SIG-M5 (cell line): ENCODE measurements around the gene TPSAB1.
"Not testable (repeated sequence)": the region's sequence is repeated elsewhere in the genome, so short reads cannot be mapped to it uniquely, and the experiment has no call there.

Source experiments
- DNase-seq: peaks from one replicate; lab custom pipeline; 2025; lab: John Stamatoyannopoulos, UW

The TPSAB1 gene

DNA sequence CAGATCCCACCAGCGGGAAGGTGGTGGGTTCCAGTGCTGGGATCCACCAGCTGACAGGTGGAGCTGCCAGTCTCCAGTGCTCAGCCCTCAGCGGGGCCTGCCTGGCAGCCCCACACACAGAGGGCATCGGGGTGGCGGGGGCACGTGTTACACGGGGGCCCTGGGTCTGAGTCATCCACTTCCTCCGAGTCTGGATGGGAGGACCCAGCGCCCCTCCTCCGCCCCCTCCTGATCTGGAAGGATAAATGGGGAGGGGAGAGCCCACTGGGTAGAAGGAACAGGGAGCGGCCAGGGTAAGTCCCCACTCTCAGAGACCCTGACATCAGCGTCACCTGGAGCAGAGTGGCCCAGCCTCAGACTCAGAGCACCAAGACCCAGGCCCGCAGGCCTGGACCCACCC, at the start of gene TPSAB1:
TSS of gene TPSAB1 (plus strand) at position 270 of the 400 bp plus-strand sequence. CDS start 234 bp downstream, outside the sequence.
- DNase-seq = not testable (repeated sequence)

DNA sequence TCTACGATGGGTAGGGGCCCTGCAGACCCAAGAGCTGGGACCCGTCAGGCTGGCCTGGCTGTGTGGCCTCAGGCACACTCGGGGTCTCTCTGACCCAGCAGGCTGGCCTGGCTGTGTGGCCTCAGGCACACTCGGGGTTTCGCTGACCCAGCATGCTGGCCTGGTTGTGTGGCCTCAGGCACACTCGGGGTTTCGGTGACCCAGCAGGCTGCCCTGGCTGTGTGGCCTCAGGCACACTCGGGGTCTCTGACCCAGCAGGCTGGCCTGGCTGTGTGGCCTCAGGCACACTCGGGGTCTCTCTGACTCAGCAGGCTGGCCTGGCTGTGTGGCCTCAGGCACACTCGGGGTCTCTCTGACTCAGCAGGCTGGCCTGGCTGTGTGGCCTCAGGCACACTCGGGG, 49.7 kb upstream of the TPSAB1 start:
- not testable (repeated sequence) for DNase-seq

DNA sequence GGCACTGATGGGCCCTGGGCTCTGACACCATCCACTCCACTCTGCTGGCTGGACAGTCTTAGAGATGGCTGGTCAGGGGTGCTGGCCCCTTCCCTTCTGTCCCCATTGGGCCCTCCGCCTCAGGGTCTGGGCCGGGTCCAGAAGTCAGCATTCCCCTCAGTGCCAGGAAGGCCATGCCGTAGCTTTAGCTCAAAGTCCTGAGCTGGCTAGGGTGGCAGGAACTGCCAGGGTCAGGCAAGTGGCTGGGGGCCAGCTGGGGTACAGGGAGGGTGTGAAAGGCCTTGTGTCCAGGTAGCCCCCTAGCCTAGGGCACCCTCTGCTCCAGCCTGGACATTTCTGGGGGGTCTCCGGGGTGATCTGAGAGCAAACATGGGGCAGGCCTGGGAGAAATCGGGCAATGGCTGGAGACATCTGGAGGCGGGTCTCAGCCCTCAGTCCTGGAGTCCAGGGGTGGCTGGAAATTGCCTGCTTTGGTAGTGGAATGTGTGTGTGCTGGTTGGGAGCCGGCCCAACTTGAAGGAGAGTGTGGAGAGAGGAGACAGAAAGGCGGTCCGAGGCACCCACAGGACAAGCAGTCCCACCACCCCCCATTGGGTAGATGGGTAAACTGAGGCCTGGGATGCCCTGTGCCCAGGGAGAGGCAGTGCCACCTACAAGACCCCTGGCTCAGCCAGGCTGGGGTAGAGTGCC, 48.0 kb upstream of the TPSAB1 start:
- DNase-seq = no peak

DNA sequence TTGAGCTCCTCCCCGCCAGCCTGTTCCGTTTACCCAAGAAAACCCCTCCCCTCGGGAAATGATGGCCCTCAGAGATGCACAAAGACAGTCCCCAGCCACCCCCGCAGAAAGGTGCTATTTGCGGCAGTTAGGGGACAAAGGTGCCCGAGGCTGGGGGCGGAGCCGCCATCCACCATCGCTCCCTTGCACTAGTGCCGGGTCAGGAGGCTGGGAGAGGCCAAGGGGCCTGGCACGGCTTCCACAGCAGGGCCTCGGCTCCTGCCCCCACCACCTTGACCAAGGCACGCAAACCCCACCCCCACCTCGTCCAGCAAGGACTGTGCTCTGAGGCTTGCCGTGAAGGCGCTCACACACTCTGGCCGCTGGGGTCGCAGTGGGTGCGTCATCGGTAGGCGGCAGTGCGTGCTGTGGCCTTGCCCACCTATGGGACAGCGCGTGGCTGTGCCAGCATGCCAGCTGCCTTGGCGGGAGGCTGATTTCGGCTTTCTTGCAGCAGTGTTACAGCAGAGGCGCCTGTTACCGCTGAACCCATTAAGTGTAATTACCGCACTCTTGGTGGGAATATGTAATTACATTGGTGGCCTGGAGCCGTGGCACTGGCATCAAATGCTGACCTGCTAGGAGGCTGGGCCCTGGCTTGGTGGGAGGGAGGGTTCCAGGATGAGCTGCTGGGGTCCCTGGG, 47.2 kb upstream of the TPSAB1 start:
- DNase-seq = no peak

DNA sequence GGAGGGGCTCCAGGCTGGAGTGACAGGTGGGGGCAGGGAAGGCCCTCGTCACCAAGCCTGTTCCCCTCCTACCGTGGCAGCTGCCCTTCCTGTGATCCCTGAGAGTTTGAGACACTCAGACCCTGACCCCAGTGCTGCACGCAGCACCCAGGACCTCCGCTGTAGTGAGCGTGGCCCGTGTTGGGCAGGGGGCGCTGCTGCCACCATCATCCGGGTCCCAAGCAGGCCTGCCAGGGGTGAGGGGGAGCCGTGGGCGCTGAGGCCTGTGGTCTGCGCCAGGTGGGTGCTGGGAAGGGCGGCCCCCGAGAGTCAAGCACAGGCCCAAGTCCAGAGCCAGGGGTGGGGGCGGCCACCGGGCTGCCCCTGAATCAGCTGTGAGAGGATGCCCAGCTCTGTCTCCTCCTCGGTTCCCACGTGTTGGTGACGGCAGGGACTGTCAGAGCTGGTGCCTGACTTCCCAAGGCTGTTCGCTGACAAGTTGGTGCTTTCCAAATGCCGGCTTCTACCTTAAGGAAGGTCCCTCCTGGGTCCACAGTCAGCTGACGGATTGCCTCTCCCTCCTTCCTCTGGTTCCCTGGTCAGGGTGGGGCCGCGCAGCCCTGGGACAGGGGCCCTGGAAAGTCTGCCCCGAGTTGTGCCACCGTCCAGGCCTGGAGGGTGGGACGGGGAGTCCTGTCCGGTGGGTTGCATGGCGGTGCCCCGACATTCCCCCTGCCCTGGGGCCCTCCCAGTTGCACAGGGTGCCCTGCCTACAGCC, 46.5 kb upstream of the TPSAB1 start:
- no peak for DNase-seq

DNA sequence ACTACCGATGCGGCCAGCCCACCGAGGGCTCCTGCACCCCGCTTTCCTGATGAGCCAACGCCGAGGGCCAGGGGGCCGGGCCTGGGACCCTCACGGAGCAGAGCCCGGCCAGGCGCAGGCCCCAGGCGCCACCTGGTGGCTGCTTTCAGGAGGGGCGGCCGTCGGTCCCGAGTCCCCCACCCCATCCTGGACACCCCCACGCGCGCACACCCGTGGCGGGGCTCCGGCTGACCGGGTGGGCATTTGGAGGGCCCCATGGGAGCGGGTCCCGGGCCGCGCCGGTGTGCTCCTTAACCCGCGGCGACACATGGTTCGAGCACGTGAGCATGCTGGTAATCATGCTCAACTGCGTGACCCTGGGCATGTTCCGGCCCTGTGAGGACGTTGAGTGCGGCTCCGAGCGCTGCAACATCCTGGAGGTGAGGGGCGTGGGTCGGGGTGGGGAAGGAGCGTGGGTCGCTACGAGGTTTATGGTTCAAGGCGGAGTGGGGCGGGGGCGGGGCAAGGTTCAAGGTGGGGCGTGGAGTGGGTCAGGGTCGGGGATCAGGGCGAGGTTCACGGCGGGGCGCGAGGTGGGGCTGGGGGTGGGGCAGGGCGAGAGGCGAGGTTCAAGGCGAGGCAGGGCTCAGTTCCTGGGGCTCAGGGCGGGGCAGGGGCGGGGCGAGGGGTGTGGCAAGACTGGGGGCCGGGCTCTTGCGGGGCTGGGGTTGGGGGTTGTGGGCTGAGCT, 45.7 kb upstream of the TPSAB1 start:
- DNase-seq = no peak

DNA sequence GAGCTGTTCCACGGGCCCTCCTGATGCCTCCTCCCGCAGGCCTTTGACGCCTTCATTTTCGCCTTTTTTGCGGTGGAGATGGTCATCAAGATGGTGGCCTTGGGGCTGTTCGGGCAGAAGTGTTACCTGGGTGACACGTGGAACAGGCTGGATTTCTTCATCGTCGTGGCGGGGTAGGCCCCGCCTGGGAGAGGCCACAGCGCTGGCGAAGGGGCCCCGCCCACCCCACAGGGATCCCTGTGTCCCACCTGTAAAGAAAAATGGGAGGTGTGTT, 45.2 kb upstream of the TPSAB1 start:
- no peak for DNase-seq

DNA sequence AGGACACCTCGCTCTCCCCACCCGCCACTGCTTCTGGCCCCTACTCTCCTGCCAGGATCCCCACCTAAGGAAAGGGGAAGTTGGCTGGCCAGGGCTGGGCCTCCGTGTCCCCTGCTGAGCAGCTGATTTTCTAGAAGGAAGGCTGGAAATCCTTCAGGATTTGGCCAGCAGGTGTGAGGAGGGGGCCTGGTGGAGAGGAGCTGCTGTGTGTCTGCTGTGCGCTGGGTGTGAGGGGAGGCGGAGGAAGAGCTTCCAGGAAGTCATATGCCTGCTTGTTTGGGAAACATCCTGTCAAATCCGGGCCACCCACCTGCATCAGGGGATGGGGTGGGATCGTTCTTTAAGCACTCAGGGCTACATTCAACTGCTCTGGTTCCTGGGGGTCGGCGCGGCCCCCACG, 44.0 kb upstream of the TPSAB1 start:
- no peak for DNase-seq

DNA sequence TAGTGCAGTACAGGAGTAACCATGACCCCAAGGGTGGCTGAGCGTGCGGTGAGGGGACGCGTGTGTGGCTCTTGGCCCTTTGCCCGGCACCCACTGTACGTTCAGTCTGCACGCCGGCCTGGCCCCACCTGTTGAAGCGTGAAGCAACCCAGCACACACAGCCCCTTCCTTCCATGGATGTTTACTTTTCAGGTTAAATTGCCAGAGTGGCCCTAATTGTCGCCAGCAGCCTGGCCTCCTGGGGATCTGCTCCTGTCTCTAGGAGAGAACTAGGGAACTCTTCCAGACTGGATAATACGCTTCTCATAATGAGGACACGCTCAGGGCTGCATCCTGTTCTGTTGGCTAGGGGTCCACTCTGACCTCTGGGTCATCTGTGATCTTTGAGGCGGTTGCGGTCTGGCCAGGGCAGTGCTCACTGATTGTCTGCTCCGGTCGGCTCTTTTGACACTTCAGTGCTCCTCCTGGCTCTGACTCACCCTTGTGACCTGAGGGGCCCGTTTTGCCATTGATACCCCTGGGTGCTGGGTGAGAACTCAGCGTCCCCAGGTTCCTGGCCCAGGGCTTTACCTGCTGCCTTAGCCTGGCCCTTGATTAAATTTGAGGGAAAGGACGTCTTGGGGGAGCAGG, 43.2 kb upstream of the TPSAB1 start:
- no peak for DNase-seq

DNA sequence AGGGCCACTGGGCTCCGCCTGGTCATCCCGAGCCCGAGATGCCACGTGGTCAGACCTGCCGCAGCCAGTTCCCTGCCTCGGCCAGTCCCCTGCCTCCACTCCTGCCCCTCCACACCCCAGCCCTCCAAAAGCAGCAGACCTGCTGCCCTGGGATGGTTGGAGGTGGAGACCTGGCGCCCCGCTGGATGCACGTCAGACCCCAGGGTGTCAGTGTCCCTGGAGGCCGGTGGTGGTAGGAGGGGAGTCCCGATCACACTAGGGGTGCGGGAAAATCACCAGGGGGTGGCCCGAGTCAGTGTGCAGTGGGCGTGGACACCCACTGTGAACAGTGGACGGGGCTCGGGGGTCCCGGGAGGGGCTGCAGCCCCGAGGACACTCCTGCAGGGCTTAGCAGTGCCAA, 42.3 kb upstream of the TPSAB1 start:
- DNase-seq = no peak

DNA sequence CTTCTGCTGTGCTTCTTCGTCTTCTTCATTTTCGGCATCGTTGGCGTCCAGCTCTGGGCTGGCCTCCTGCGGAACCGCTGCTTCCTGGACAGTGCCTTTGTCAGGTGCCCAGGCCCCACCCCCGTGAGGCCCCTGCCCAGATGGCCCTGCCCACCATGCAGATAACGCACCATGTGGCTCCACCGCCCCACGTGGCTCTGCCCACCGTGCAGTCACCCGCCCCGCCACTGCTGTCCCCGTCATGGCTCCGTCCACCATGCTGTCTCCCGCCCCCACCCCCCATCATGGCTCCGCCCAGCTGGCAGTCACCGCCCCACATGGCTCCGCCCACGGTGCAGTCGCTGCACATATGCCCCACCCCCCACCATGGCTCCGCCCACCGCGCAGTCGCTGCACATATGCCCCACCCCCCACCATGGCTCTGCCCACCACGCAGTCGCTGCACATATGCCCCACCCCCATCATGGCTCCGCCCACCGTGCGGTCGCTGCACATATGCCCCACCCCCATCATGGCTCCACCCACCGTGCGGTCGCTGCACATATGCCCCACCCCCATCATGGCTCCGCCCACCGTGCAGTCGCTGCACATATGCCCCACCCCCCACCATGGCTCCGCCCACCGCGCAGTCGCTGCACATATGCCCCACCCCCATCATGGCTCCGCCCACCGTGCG, 41.7 kb upstream of the TPSAB1 start:
- DNase-seq = not testable (repeated sequence)

DNA sequence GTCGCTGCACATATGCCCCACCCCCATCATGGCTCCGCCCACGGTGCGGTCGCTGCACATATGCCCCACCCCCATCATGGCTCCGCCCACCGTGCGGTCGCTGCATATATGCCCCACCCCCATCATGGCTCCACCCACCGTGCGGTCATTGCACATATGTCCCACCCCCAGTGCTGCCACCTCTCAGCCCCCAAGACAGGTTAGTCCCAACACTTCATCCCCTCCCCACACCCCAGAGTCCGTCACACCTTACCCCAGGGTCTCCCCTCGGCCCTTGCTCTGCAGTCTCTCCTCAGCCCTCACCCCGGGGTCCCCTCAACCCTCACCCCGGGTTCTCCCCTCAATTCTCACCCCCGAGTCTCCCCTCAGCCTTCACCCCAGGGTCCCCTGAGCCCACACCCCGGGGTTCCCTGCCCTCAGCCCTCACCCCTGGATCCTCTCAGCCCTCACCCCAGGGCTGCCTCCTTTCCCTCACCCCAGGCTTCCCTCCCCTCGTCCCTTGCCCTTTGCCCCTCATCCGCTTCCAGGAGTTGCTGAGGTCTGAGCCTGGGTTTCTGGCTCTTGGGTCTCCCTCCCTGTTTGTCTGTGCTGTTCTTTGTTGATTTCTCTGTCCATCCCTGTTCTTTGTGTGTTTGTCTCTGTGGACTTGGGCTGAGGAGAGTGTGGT, 41.0 kb upstream of the TPSAB1 start:
- no peak for DNase-seq

DNA sequence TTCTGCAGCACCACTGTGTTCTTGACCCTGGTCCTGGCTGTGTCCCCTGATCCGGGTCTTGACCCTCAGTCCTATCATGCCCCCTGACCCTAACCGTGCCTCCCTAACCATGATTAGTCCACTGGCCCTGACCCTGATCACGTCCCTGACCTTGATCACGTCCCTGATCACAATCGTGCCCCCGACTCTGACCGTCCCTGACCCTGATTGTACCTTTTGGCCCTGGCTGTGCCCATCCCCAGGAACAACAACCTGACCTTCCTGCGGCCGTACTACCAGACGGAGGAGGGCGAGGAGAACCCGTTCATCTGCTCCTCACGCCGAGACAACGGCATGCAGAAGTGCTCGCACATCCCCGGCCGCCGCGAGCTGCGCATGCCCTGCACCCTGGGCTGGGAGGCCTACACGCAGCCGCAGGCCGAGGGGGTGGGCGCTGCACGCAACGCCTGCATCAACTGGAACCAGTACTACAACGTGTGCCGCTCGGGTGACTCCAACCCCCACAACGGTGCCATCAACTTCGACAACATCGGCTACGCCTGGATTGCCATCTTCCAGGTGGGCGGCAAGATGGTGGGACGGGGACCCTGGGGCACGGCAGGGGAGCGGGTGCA, 40.4 kb upstream of the TPSAB1 start:
- no peak for DNase-seq

DNA sequence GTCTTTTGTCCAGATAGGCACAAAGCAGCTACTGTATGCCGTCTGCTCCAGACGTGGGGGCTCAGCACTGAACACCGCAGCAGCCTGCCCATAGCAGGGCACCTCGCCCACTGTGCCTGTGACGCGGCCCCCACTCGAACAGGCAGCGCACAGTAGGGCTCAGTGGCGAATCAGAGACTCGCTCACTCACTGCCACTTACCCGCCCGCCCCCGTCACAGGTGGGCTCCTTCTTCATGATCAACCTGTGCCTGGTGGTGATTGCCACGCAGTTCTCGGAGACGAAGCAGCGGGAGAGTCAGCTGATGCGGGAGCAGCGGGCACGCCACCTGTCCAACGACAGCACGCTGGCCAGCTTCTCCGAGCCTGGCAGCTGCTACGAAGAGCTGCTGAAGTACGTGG, 39.1 kb upstream of the TPSAB1 start:
- DNase-seq = no peak

DNA sequence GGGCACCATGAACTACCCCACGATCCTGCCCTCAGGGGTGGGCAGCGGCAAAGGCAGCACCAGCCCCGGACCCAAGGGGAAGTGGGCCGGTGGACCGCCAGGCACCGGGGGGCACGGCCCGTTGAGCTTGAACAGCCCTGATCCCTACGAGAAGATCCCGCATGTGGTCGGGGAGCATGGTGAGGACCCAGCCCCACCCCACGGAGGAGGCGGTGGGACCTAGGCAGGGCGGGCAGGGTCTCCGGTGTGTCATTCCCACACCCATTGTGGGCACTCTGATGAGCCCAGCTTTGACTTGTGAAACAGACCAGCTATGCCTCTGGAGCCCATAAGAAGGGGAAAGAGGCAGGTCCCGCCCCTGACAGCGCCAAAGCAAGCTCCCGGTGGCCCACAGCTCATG, 38.2 kb upstream of the TPSAB1 start:
- DNase-seq = no peak

DNA sequence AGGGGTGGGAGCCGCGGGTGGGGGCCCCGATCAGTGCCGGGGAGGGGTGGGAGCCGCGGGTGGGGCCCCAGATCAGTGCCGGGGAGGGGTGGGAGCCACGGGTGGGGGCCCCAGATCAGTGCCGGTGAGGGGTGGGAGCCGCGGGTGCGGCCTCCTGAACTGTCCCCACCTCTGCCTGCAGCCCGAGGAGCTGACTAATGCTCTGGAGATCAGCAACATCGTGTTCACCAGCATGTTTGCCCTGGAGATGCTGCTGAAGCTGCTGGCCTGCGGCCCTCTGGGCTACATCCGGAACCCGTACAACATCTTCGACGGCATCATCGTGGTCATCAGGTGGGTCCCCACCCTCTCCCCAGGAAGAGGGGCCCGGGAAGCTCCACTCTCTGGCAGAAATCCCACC, 35.6 kb upstream of the TPSAB1 start:
- no peak for DNase-seq

DNA sequence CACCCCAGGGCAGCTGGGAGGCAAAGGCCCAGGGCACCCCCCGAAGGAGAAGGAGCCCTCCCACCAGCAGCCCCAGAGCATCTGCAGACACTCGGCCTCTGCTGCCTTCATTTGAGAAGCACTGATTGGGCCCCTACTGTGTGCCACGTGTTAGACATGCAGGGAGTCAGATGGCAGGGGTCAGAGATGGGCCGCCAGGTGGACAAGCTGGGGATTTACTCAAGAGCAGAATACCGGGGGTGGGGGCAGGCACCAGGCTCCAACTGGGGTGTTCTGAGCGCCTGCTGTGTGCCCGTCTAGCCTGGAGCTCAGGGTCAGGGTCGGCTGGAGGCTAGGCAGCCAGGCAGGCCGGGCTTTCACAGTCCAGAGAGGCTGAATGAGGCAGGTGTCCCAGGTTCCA, 34.2 kb upstream of the TPSAB1 start:
- DNase-seq = no peak

DNA sequence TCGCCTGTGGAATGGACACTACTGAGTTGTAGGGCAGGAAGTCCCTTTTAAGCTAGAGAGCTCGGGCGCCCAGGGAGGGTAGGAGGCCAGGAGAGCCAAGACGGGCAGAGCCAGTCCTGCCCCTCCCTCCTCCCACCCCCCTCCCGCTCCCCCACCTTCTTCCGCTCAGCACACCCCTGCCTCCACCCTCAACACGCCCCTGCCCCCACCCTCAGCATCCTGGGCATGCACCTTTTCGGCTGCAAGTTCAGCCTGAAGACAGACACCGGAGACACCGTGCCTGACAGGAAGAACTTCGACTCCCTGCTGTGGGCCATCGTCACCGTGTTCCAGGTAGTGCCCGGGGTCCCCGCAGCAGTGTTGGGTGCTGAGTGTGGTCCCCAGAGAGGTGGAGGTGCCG, 33.7 kb upstream of the TPSAB1 start:
- no peak for DNase-seq

DNA sequence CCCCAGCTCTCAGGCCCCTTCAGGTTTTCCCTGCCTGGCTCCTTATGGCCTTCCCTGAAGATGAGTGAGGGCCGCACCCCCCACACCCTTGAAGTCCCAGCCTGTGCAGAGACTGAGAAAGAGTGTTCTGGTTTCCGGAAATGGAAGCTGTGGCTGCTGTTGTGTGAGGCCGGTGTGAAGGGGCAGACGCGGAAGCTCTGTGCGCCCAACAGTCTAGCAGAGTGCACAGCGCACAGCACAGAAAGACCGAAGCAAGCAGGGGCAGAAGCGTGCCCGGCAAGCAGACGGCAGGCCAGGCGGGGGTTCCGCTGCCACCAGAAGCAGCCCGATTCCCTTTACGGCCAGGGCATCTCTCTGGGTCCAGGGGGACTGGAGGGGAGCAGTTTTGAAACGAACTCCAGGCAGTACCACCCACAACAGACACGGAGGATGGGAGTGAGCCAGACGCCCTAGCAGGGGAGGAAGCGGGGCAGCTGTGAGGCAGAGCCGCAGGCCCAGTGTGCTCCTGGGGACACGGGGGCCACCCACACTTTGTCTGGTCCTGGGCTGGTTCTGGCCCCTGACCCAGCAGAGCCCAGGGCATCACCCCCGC, 32.2 kb upstream of the TPSAB1 start:
- no peak for DNase-seq

DNA sequence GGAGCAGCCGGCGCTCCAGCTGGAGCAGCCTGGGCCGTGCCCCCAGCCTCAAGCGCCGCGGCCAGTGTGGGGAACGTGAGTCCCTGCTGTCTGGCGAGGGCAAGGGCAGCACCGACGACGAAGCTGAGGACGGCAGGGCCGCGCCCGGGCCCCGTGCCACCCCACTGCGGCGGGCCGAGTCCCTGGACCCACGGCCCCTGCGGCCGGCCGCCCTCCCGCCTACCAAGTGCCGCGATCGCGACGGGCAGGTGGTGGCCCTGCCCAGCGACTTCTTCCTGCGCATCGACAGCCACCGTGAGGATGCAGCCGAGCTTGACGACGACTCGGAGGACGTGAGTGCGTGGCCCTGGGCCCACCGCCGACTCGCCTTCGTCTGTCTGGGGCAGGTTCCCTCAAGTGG, 31.4 kb upstream of the TPSAB1 start:
- DNase-seq = no peak
